Measurements from ENCODE around the gene RAD51B.

The RAD51B gene

DNA sequence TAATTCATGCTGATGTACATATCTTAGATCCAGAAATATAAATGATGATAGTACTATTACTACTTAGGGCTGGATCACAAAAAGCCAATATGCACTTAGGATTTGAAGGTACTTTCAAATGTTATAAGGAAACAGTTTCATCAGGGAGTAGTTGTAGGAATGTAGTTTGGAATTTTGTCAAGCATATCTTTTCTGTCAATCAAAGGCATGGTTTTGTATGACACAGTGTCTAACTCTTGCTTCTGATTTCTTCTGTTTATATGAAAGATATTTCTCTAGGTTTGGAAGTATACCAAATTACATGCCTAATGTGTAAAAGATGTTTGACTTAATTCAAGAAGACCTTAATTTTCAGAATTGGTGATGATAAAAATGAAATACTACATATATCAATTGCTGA, 135.7 kb downstream of the RAD51B start:
- Histone ChIP-seq H2BK120ac (ENCODE audit: low read depth, low read length) (no peak overlapping the region), H3K4me3 (ENCODE audit: low read length) (no peak overlapping the region), H3K27ac (ENCODE audit: low read depth, low read length) (no peak overlapping the region), H3K27me3 (ENCODE audit: insufficient read depth, low read length, poor library complexity) (no peaks in the 10 kb centered on the region), H4K5ac (ENCODE audit: low read length) (no peak overlapping the region), H2BK15ac (replicated peaks; ENCODE audit: low read depth) (no peak overlapping the region), H3K23ac (ENCODE audit: low read length) (no peak overlapping the region), H2BK5ac (ENCODE audit: low read length) (no peak overlapping the region), H3K56ac (ENCODE audit: low read length) (no peak overlapping the region), H3K4me1 (ENCODE audit: control insufficient read depth, low read depth, low read length) (no peaks in the 10 kb centered on the region), H3K9ac (ENCODE audit: low read length) (no peak overlapping the region), H3K36me3 (ENCODE audit: control insufficient read depth, insufficient read depth, low read length) (no peaks in the 10 kb centered on the region), H3K79me2 (ENCODE audit: control insufficient read depth, insufficient read depth, low read length) (no peaks in the 10 kb centered on the region), H3K4ac (ENCODE audit: low read depth, low read length) (no peak overlapping the region), H3K18ac (ENCODE audit: low read length) (no peak overlapping the region), H3K4me2 (ENCODE audit: low read length) (no peak overlapping the region), H3K79me1 (ENCODE audit: low read length) (no peaks in the 10 kb centered on the region), H4K8ac (ENCODE audit: low read depth, low read length) (no peak overlapping the region), H2AK5ac (ENCODE audit: low read length) (no peak overlapping the region)
- DNase-seq = no peak

DNA sequence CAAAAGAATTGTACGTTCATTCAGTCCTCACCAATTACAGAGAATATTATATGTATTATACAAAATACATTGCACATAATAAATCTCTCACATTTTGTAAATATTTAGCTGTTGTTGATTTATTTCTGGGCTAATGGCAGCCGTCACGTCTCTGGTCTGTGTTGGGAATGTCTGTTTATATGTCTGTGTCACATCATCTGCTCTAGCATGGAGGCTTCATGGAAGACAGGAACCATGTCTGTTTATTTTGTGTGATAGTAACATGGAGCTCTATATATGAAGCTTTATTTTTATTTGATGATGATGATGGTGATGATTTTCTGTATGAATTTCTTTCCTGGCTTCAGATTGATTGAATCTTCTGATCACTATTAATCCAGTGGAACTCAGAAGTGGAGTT, 138.4 kb downstream of the RAD51B start:
- no peak overlapping the region for H3K23ac ChIP-seq (ENCODE audit: low read length)
- H3K79me1 ChIP-seq (ENCODE audit: low read length) = no peaks in the 10 kb centered on the region
- H3K18ac ChIP-seq (ENCODE audit: low read length) = no peak overlapping the region
- no peak overlapping the region for H2BK15ac ChIP-seq (replicated peaks; ENCODE audit: low read depth)
- H4K5ac ChIP-seq (ENCODE audit: low read length) = no peak overlapping the region
- no peaks in the 10 kb centered on the region for H3K79me2 ChIP-seq (ENCODE audit: control insufficient read depth, insufficient read depth, low read length)
- H3K27me3 ChIP-seq (ENCODE audit: insufficient read depth, low read length, poor library complexity) = no peaks in the 10 kb centered on the region
- H3K4me3 ChIP-seq (ENCODE audit: low read length) = no peak overlapping the region
- H3K56ac ChIP-seq (ENCODE audit: low read length) = no peak overlapping the region
- H3K4me2 ChIP-seq (ENCODE audit: low read length) = no peak overlapping the region
- H2BK5ac ChIP-seq (ENCODE audit: low read length) = no peak overlapping the region
- H3K4me1 ChIP-seq (ENCODE audit: control insufficient read depth, low read depth, low read length) = no peaks in the 10 kb centered on the region
- H3K27ac ChIP-seq (ENCODE audit: low read depth, low read length) = no peak overlapping the region
- WGBS (ENCODE audit: extremely low coverage, insufficient coverage, low lambda C conversion rate) = no CpG with 5 or more reads among the region's 3 CpGs
- no peak overlapping the region for H2AK5ac ChIP-seq (ENCODE audit: low read length)
- no peaks in the 10 kb centered on the region for H3K36me3 ChIP-seq (ENCODE audit: control insufficient read depth, insufficient read depth, low read length)
- H3K4ac ChIP-seq (ENCODE audit: low read depth, low read length) = no peak overlapping the region
- no peak for DNase-seq
- no peak overlapping the region for H3K9ac ChIP-seq (ENCODE audit: low read length)
- H4K8ac ChIP-seq (ENCODE audit: low read depth, low read length) = no peak overlapping the region
- H2BK120ac ChIP-seq (ENCODE audit: low read depth, low read length) = no peak overlapping the region

DNA sequence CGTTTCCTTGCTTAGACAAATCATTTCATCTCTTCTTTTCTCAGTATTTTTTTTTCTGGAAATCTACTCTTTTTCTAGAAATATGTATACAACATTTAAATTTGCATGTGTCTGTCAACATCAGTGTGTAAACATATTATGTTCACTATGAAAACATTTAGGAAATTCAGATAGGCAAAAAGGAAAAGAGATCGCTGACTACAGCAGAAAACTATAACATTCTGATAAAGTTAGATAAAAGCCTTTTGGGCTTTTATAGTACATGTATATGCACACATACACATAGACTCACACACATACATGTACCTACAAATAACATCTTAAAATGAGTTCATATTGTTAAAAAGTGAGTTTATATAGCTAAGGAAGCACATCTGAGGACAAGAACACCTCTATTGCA, 142.1 kb downstream of the RAD51B start:
- H3K4me3 ChIP-seq (ENCODE audit: low read length) = no peak overlapping the region
- H3K4me2 ChIP-seq (ENCODE audit: low read length) = no peak overlapping the region
- H3K4me1 ChIP-seq (ENCODE audit: control insufficient read depth, low read depth, low read length) = peaks cover 2% of the 10 kb centered on the region
- H3K79me2 ChIP-seq (ENCODE audit: control insufficient read depth, insufficient read depth, low read length) = no peaks in the 10 kb centered on the region
- no peak overlapping the region for H2BK120ac ChIP-seq (ENCODE audit: low read depth, low read length)
- H3K27ac ChIP-seq (ENCODE audit: low read depth, low read length) = no peak overlapping the region
- H2AK5ac ChIP-seq (ENCODE audit: low read length) = no peak overlapping the region
- WGBS (ENCODE audit: extremely low coverage, insufficient coverage, low lambda C conversion rate) = no CpG with 5 or more reads among the region's 2 CpGs
- H3K18ac ChIP-seq (ENCODE audit: low read length) = no peak overlapping the region
- no peaks in the 10 kb centered on the region for H3K36me3 ChIP-seq (ENCODE audit: control insufficient read depth, insufficient read depth, low read length)
- no peaks in the 10 kb centered on the region for H3K79me1 ChIP-seq (ENCODE audit: low read length)
- no peak overlapping the region for H2BK5ac ChIP-seq (ENCODE audit: low read length)
- H4K8ac ChIP-seq (ENCODE audit: low read depth, low read length) = no peak overlapping the region
- no peak overlapping the region for H3K23ac ChIP-seq (ENCODE audit: low read length)
- no peak overlapping the region for H4K5ac ChIP-seq (ENCODE audit: low read length)
- H3K4ac ChIP-seq (ENCODE audit: low read depth, low read length) = no peak overlapping the region
- no peak for DNase-seq
- no peak overlapping the region for H3K9ac ChIP-seq (ENCODE audit: low read length)
- no peaks in the 10 kb centered on the region for H3K27me3 ChIP-seq (ENCODE audit: insufficient read depth, low read length, poor library complexity)
- H3K56ac ChIP-seq (ENCODE audit: low read length) = no peak overlapping the region
- no peak overlapping the region for H2BK15ac ChIP-seq (replicated peaks; ENCODE audit: low read depth)

DNA sequence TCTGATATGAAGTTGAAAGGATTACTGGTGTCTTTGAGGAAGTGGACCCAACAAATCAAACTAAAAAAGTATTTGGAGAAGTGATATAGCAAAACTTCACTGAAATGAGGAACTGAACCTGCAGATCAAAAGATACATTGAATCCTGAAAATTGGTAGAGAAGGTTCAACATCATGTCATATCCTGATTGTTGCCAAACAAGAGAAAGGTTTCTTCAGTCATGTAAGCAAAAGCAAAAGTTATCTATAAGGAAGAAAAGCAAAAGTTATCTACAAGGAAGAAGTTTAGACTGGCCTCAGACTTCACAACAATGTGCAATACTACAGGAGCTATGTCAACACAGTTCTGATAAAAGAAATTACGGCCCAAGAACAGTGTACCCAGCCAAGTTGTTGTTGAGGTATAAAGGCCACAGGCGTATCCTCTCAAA, 142.7 kb downstream of the RAD51B start:
- Histone ChIP-seq H3K9ac (ENCODE audit: low read length) (no peak overlapping the region), H3K36me3 (ENCODE audit: control insufficient read depth, insufficient read depth, low read length) (no peaks in the 10 kb centered on the region), H3K56ac (ENCODE audit: low read length) (no peak overlapping the region), H2BK120ac (ENCODE audit: low read depth, low read length) (no peak overlapping the region), H4K5ac (ENCODE audit: low read length) (no peak overlapping the region), H3K23ac (ENCODE audit: low read length) (no peak overlapping the region), H3K27ac (ENCODE audit: low read depth, low read length) (no peak overlapping the region), H3K27me3 (ENCODE audit: insufficient read depth, low read length, poor library complexity) (no peaks in the 10 kb centered on the region), H3K18ac (ENCODE audit: low read length) (no peak overlapping the region), H3K4ac (ENCODE audit: low read depth, low read length) (no peak overlapping the region), H4K8ac (ENCODE audit: low read depth, low read length) (no peak overlapping the region), H2BK5ac (ENCODE audit: low read length) (no peak overlapping the region), H3K4me2 (ENCODE audit: low read length) (no peak overlapping the region), H3K4me1 (ENCODE audit: control insufficient read depth, low read depth, low read length) (peaks cover 2% of the 10 kb centered on the region), H3K79me2 (ENCODE audit: control insufficient read depth, insufficient read depth, low read length) (no peaks in the 10 kb centered on the region), H3K79me1 (ENCODE audit: low read length) (no peaks in the 10 kb centered on the region), H3K4me3 (ENCODE audit: low read length) (no peak overlapping the region), H2AK5ac (ENCODE audit: low read length) (no peak overlapping the region), H2BK15ac (replicated peaks; ENCODE audit: low read depth) (no peak overlapping the region)
- WGBS (ENCODE audit: extremely low coverage, insufficient coverage, low lambda C conversion rate) = no CpG with 5 or more reads among the region's 2 CpGs
- DNase-seq = no peak

DNA sequence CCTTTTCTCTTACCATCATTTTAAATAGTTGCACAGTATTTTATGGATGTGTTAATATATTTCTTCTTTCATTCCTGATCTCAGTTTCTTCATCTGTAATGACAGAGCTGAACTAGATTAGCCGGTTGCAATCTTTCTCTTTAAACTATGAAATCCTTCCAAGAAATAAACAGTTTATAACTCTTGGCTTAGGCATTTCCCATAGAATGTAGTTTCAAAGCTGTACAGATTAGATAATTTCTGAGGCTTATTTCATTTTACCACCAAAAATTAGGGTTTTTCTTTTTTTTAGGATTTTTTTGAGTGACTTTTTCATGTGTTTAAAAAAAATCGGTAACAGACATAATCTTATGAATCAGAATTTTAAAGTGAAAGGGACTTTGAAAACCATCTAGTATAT, 144.0 kb downstream of the RAD51B start:
- no peak overlapping the region for H2BK5ac ChIP-seq (ENCODE audit: low read length)
- H3K79me1 ChIP-seq (ENCODE audit: low read length) = no peaks in the 10 kb centered on the region
- DNase-seq = no peak
- H3K4me1 ChIP-seq (ENCODE audit: control insufficient read depth, low read depth, low read length) = peaks cover 2% of the 10 kb centered on the region
- H4K5ac ChIP-seq (ENCODE audit: low read length) = no peak overlapping the region
- WGBS (ENCODE audit: extremely low coverage, insufficient coverage, low lambda C conversion rate) = no CpG with 5 or more reads among the region's 2 CpGs
- H3K56ac ChIP-seq (ENCODE audit: low read length) = no peak overlapping the region
- no peak overlapping the region for H2BK120ac ChIP-seq (ENCODE audit: low read depth, low read length)
- H3K4me3 ChIP-seq (ENCODE audit: low read length) = no peak overlapping the region
- H3K4me2 ChIP-seq (ENCODE audit: low read length) = no peak overlapping the region
- H3K23ac ChIP-seq (ENCODE audit: low read length) = no peak overlapping the region
- no peak overlapping the region for H2BK15ac ChIP-seq (replicated peaks; ENCODE audit: low read depth)
- no peak overlapping the region for H2AK5ac ChIP-seq (ENCODE audit: low read length)
- H3K27ac ChIP-seq (ENCODE audit: low read depth, low read length) = no peak overlapping the region
- H3K18ac ChIP-seq (ENCODE audit: low read length) = no peak overlapping the region
- H4K8ac ChIP-seq (ENCODE audit: low read depth, low read length) = no peak overlapping the region
- no peak overlapping the region for H3K9ac ChIP-seq (ENCODE audit: low read length)
- no peaks in the 10 kb centered on the region for H3K27me3 ChIP-seq (ENCODE audit: insufficient read depth, low read length, poor library complexity)
- H3K79me2 ChIP-seq (ENCODE audit: control insufficient read depth, insufficient read depth, low read length) = no peaks in the 10 kb centered on the region
- H3K36me3 ChIP-seq (ENCODE audit: control insufficient read depth, insufficient read depth, low read length) = no peaks in the 10 kb centered on the region
- no peak overlapping the region for H3K4ac ChIP-seq (ENCODE audit: low read depth, low read length)

DNA sequence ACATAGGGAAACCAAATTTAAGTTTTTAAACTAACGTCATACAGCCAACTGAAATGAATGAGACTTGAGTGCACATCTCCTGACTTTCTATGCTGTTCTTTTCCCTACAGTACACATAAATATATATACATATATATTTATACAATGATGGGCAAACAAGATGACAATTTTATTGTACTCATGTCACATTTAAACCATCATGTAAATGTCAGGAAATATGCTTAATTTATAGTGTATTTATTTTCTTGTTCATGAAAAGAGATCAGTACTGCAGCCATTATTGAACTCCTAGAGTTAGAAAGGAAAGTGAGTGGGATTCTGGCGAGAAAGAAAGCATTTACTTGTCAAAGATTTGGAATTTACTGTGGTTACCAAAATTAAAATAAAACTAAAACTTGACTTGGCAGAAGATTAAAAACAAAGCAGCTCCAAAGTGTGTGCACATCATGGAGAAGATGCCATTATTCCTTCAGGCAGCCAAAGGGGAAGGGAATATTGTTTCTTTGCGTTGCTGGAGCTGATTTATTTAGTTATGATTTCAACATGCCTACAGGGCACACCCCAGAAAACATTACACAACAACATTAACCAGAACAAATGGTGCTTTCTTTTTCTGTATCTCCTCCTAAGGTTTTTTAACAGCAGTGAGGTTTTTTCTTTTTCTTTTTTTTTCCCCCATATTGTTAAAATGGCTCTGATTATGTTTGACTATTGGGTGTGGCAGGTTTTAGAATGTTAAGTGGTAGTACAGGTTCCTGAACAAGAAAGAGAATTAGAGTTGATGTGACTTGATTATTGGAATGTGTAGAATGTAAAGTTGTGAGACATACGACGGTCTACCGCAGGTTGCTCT, 144.6 kb downstream of the RAD51B start:
- no peak overlapping the region for H3K9ac ChIP-seq (ENCODE audit: low read length)
- no peak overlapping the region for H3K18ac ChIP-seq (ENCODE audit: low read length)

More for the DNA sequence above, 144.6 kb downstream of the RAD51B start:
- Histone ChIP-seq H2BK15ac (replicated peaks; ENCODE audit: low read depth) (no peak overlapping the region), H2BK5ac (ENCODE audit: low read length) (no peak overlapping the region), H3K56ac (ENCODE audit: low read length) (no peak overlapping the region), H3K79me1 (ENCODE audit: low read length) (no peaks in the 10 kb centered on the region), H2BK120ac (ENCODE audit: low read depth, low read length) (no peak overlapping the region), H3K4me2 (ENCODE audit: low read length) (no peak overlapping the region), H3K27ac (ENCODE audit: low read depth, low read length) (no peak overlapping the region), H3K23ac (ENCODE audit: low read length) (no peak overlapping the region), H4K5ac (ENCODE audit: low read length) (no peak overlapping the region), H3K4ac (ENCODE audit: low read depth, low read length) (no peak overlapping the region), H4K8ac (ENCODE audit: low read depth, low read length) (no peak overlapping the region), H2AK5ac (ENCODE audit: low read length) (no peak overlapping the region), H3K79me2 (ENCODE audit: control insufficient read depth, insufficient read depth, low read length) (no peaks in the 10 kb centered on the region), H3K4me1 (ENCODE audit: control insufficient read depth, low read depth, low read length) (peaks cover 2% of the 10 kb centered on the region), H3K27me3 (ENCODE audit: insufficient read depth, low read length, poor library complexity) (no peaks in the 10 kb centered on the region), H3K4me3 (ENCODE audit: low read length) (no peak overlapping the region), H3K36me3 (ENCODE audit: control insufficient read depth, insufficient read depth, low read length) (no peaks in the 10 kb centered on the region)
- DNase-seq = no peak
- WGBS (ENCODE audit: extremely low coverage, insufficient coverage, low lambda C conversion rate) = no CpG with 5 or more reads among the region's 6 CpGs
